T47D (cell line): ENCODE results near the gene TMEM119.
"Not testable (repeated sequence)": the region's sequence is repeated elsewhere in the genome, so short reads cannot be mapped to it uniquely, and the experiment has no call there.

Source experiments
- DNase-seq, 2 experiments: peaks; one replicate each; pipeline versions ENCODE4 v3.0.0 to v3.0.0-alpha.2; 2011 to 2012; ENCODE audit warnings: low read depth in 1 of 2, low spot score in 1 of 2
- JUND ChIP-seq: IDR thresholded peaks from 2 replicates; pipeline ENCODE4 v1.6.1; 2012; ENCODE audit warnings: low read depth
- in situ Hi-C: cut with HindIII; loops from 2 replicates; pipeline ENCODE4 v1.10.0; 2016; ENCODE audit warnings: low sequenced_read_pairs, low pct_unique_long_range_greater_than_20kb

The TMEM119 gene

GRCh38 chr12:108629824-108630476 is 32.1 kb upstream of the TMEM119 start:
- no peak for TF ChIP-seq JUND
- in situ Hi-C loops = no loop called here
- DNase-seq = no peak

- no peak for DNase-seq
- TF ChIP-seq JUND = no peak
- in situ Hi-C loops = no loop called here
These were observed 31.3 kb upstream of the TMEM119 start for GRCh38 chr12:108629151-108629550.

- TF ChIP-seq JUND = no peak
- no peak for DNase-seq
- in situ Hi-C loops = no loop called here
These were observed 29.4 kb upstream of the TMEM119 start for GRCh38 chr12:108627134-108627920.

- in situ Hi-C loops = no loop called here
- DNase-seq = no peak
- no peak for TF ChIP-seq JUND
These were observed 27.3 kb upstream of the TMEM119 start for GRCh38 chr12:108625228-108625627.

GRCh38 chr12:108623577-108623976 is 25.7 kb upstream of the TMEM119 start:
- no peak for TF ChIP-seq JUND
- DNase-seq = no peak
- in situ Hi-C loops = no loop called here

GRCh38 chr12:108622921-108623514 is 25.1 kb upstream of the TMEM119 start:
- no peak for TF ChIP-seq JUND
- in situ Hi-C loops = no loop called here
- no peak for DNase-seq

- no peak for TF ChIP-seq JUND
- DNase-seq = peak in 1 of 2 experiments; percentile 41
- in situ Hi-C loops = no loop called here
These were observed 24.5 kb upstream of the TMEM119 start for GRCh38 chr12:108622421-108622820.

- in situ Hi-C loops = no loop called here
- no peak for TF ChIP-seq JUND
- DNase-seq = no peak
These were observed 23.3 kb upstream of the TMEM119 start for GRCh38 chr12:108621161-108621560.

- DNase-seq = no peak
- in situ Hi-C loops = no loop called here
These were observed 22.5 kb upstream of the TMEM119 start for GRCh38 chr12:108620236-108620879.

GRCh38 chr12:108619369-108620160 is 21.7 kb upstream of the TMEM119 start:
- in situ Hi-C loops = no loop called here
- no peak for TF ChIP-seq JUND
- no peak for DNase-seq

More at GRCh38 chr12:108620236-108620879, 22.5 kb upstream of the TMEM119 start:
- no peak for TF ChIP-seq JUND

- DNase-seq, in situ Hi-C loops: not testable (repeated sequence)
These were observed 21.0 kb upstream of the TMEM119 start for GRCh38 chr12:108618953-108619274.
